ENCODE data around the gene MGST2.

MGST2 gene

DNA sequence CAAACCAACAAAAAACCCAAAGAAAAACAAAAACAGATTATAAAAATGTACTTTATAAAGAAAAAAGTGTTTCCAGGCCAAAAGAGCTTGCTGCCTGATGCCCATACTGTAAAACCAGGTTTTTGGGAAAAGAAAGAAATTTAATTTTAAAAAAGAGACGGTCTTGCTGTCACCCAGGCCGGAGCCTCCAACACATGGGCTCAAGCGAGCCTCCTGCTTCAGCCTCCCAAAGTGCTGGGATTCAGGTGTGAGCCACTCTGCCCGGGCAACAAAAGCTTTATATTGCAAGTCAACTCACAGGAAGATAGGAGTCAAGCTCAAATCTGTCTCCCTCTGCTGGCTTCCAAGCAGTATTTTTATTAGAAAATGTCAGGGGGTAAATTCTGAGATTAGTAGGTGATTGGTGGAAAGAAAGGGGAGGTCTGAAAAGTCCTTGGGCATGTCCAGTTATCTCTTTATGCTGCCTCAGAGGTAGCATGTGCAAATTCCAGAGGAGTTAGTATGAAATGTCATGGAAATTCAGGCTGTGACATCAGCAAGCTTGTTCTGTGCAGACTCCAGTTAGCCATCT lies 39.4 kb downstream of the MGST2 start:
- no peak for DNase-seq (ENCODE audit: low read depth in 2 of 2)

DNA sequence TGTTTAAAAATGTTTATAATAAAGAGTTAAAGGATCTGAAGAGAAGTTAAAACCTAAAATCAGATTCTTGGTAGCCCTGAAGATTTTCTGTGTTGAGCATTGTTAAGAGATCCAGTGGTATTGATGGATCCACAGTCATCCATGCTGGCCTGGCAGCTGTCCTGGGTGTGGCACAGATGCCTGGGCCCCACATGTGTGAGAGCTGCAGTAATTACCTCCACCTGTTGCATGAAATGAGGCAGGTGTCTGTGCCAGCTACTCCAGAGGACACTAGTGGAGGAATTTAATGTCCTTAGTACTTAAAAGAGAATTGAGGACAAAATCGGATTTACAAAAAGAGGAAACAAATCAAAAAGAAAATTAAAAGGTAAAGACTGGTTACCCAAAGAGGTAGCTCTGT lies 44.0 kb downstream of the MGST2 start:
- no peak for DNase-seq (ENCODE audit: low read depth in 2 of 2)

DNA sequence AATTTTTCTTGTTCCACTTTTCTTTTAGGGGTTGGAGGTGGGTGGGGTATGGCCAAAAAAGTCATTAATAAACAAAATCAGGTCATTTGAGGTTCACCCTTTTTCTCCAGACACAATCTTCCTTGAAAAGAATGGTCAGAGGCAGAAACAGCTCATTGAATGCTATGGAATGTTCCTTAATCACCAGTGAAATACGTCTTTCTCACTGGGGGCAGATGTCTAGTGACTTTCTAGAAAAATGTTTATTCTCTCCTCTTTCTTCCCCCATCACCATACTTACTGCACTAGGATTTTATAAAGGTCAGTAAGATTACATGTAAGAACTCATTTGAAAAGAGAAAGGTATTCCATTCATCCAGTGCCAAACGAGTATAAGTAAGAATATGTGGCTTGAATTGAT lies 44.5 kb downstream of the MGST2 start:
- DNase-seq (ENCODE audit: low read depth in 2 of 2), result no peak

DNA sequence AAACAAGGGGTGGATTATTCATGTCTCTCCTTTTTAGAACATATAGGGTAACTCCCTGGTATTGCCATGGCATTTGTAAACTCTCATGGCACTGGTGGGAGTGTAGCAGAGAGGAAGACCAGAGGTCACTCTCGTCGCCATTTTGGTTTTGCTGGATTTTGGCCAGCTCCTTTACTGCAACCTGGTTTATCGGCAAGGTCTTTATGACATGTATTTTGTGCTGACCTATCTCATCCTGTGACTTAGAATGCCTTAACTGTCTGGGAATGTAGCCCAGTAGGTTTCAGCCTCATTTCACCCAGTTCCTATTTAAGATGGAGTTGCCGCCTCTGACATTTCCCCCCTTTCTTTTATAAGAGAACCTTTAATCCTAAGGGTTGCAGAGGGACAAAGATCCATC lies 45.8 kb downstream of the MGST2 start:
- DNase-seq (ENCODE audit: low read depth in 2 of 2), result no peak

DNA sequence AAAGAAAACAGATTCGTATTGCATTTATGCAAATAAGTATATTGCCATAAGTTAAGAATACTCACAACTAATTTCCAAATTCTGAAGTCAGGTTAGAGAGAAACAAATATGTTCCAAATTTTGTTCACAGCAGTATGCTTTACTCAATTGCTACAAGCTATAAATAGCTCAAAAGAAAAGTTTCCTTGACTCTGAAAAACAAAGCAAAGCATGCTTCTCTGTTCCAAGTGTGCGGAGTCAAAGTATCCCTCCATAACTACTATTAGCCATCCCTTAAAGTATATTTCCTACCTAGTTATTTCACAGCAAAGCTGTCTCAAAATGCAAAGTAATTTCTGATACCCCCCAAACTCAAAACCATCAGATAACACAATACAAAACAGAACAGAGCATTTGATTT lies 47.3 kb downstream of the MGST2 start:
- no peak for DNase-seq (ENCODE audit: low read depth in 2 of 2)

DNA sequence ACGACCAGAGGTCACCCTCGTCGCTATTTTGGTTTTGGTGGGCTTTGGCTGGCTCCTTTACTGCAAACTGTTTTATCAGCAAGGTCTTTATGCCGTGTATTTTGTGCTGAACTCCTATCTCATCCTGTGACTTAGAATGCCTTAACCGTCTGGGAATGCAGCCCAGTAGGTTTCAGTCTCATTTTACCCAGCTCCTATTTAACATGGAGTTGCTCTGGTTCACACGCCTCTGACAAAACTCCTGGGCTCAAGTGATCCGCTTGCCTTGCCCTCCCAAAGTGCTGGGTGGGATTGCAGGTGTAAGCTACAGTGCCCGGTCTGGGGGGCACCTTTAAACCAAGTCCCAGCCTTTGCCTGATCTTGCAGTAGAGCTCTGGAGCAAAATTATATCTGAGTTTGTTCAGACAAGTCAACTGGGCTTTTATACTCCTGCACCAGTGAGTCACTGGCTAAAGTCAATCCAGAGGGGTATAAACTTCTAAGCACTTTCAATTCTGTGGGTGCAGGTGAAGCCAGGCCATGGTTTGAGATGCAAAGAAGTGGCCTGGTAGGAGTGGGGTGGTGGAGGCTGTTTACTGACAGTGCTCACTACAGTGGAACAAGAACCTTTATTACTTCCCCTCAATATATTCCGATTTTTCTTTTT lies 50.2 kb downstream of the MGST2 start:
- no peak for DNase-seq (ENCODE audit: low read depth in 2 of 2)

DNA sequence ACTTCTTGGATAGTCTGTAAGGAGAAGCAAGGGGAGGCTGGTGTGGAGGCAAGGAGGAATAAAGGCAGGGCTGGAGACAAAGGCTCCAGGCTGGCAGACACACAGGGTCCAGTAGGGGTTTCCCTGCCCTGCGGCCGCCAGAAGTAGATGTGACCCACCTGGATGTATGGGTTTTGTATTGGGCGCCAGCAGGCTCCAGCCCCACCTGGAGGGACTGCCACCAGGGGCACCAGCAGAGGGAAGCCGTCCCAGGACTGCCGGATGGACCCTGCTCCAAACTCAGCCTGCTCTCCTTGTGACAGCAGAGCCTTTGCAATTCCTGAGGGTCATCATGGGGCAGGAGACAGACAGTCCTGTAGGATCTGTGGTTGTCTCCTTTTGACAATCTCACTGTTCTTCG lies 52.7 kb downstream of the MGST2 start:
- DNase-seq (ENCODE audit: low read depth in 2 of 2), result no peak

DNA sequence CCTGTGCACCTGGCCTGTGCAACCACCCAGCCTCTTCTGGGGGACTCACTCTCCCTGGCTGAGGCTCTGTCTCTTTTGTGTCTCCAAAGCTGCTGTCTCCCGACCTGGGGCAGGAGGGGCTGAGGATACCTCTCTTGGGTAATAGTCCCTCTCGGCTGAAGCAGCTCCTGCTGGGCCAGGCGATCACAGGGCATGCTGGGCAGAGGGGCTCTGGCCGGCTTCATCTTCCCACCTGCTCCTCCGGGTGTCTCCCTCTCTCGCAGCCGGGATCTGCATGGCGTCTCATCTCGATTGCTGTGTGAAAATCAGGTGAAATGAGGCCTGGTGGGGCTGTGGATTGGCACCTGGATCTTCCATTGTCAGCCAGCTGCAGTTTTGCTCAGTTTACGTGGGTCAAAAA lies 53.2 kb downstream of the MGST2 start:
- DNase-seq (ENCODE audit: low read depth in 2 of 2), result no peak

DNA sequence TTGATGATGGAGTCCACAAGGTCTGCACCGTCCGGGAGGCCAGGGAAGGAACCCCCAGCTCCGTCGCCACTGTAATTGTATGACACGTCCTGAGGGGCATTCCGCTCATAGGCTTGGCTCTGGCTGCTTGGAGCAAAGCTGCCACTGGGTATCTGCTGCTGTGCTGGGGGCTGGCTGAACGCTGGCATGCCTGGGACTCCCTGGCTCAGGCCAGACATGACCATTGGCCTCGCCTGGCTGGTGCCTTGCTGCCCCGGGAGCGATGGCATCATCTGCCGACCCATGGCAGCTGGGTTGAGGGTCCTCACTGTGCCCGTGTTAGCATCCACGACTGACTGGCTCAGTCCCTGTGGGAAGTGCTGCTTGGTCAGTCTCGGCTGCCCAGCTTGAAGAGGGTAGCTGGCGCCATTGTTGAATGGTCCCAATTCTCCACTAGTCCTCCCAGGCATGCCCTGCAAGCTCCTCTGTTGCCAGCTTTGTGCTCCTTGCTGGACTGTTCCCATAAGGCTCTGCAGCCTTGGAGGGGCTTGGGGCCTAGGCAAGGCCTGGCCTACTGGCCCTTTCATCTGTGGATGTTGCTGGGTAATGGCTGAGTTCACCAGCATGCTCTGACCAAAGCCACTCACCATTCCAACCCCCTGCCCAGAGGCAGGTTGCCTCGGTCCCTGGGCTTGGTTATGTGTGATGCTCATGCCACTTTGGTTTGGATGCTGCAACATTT lies 53.9 kb downstream of the MGST2 start:
- no peak for DNase-seq (ENCODE audit: low read depth in 2 of 2)

DNA sequence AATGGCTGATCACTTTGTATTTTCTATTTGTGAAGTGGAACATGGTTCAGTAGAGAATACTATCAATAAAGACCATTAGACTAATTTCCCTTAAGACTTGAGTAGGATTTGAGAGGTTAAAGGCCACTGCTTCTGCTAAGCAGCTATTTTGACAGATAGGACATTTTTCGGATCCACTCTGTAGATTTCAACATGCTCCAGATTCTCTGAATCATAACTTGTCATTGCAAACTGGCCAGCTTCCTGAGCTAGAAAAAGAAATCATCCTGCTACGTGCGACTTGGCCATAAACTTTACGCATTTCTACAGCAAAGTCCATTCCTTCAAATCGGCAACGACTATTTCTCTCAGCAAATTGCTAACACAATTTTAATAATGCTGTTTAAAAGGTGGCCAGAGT lies 55.2 kb downstream of the MGST2 start:
- DNase-seq (ENCODE audit: low read depth in 2 of 2), result no peak

DNA sequence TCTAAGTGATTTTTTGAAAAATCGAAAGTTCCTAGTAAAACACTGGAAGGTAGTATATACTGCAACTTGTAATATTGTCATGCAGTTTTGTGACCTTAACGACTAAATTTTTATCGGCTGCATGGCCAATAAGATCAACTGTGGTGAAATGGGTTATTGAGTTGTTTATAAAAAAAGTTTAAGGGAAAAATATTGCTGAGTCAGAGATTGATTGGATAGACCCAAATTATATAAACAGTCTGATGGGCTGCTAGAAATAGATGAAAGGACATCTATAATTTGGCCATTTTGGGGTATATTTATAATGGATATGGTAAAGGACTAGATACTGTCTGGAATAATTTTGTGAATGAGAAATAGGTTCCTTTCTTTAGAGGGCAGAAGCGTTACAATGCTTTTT lies 56.2 kb downstream of the MGST2 start:
- DNase-seq (ENCODE audit: low read depth in 2 of 2), result no peak

DNA sequence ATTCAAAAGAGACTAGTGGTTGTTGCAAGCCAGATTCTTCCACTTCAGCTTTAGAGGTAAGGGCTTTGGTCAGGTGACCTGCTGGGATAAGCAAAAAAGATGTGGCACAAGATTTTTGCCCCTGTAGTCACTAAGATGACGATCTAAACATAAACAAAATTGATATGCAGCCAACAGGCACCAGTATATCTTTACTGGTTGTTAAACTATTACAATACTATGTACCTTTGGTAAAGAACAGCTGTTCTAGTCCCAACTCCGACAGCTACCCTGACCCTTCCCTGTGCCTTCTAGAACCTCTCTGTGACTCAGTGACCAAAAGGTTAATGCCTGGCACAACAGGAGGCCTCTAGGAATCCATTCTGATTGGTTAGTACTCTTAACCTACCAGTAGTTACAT lies 59.6 kb downstream of the MGST2 start:
- no peak for DNase-seq (ENCODE audit: low read depth in 2 of 2)

DNA sequence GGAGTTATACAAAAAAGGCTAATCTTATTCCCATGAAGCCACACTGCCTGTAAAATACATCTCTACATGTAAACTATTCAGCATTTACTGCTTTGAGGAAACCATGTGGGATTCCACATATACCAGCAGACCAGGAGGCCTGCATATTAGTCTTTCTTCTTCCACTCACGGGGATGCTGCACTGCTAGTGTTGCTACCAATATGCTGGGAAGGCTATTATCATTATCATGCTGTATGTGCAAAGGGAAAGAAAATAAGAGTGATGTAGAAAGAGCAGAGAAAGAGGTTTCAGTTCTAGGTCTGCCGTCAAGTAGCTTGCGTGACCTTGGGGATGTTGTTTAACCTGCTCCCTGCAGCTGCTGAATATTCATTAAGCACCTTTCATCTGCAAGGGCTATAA lies 61.0 kb downstream of the MGST2 start:
- no peak for DNase-seq (ENCODE audit: low read depth in 2 of 2)

DNA sequence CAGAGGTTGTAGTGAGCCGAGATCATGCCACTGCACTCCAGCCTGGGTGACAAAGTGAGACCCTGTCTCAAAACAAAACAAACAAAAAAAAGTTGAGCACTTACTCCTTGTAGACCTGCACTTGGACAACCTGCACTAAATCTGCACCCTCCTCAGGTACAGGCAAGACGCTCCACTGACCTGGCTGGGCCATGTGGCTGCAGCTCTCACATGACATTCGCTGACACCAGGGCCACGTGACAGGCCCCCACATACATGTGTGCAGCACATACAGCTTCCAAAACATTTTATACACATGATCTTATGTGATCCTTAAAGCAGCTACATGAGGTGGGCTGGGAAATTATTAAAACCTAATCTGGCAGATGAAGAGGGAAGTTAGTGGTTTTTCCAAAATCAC lies 62.5 kb downstream of the MGST2 start:
- DNase-seq (ENCODE audit: low read depth in 2 of 2), result no peak

DNA sequence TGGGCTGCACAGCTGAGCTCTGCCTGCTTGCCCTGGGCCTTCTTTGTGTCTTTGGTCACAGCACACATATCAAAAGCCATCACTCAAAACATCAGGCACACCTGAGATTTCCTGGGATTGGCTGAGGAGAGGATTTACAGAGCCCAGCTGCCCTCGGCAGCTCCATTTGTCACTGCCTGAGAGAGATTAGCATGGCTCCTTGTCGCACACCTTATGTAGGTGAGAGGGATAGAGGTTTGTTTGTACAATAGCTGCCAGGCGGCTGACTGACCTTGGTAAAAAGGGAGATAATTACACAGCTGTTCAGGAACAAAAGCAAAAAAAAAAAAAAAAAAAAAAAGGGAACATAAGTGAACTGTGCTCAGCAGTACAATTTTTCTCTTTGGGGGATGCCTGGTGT lies 63.2 kb downstream of the MGST2 start:
- no peak for DNase-seq (ENCODE audit: low read depth in 2 of 2)

DNA sequence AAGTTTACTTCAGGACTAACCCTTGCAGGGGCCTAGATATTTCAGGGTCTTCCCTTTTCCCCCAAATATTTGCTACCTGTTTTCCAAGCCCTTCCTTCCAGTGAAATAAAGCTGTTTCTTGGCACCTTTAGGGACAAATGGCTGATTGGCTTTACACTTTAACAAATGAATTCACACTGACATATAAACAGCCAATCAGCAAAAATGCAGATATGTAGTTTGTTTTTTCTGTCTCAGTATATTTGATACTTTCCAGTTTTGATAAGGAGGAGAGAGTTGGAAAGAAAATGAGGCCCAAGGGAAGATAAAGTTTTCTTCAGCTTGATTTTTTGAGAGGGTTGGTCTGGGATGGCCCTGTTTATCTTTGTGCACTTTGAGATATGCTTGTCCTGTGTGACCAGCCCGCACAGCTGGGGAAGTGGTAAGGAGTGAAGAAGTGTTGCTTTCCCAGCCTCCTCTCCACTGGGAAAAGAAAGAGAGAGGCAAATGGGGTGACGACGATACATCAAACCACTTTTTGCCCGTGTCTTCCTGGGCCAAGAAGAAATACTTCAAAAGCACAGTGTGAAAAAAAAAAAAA lies 67.5 kb downstream of the MGST2 start:
- no peak for DNase-seq (ENCODE audit: low read depth in 2 of 2)

DNA sequence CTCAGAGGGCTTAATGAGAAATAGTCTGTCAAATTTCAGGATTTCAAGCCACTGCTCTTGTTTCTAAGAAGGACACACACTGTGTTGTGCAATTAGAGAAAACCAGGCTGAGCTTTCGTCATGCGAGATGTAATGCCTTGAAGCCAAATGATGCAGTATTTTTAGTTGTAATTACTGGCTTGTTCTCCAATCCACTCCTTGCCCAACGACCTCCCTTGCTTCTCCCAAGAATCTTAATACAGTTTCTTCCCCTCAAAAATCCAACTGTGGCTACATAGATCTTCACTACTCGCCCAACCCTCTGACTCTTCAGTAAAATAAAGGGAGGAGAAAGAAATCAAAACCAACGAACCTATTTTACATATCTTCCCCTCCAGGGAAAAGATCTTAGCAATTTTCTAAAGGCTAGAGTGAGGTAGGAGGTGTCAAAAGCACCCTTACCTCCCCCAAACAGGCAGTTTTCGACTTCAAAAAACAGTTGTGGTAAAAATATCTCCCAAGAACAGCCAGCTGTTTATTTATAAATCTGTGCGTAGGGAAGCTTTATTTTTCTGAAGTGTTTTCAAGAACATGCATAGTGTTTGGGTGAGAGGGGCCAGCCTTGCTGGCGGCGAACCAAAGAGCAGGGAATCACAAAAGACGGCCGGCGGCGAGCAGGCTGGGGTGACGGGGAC lies 68.7 kb downstream of the MGST2 start:
- no peak for DNase-seq (ENCODE audit: low read depth in 2 of 2)

DNA sequence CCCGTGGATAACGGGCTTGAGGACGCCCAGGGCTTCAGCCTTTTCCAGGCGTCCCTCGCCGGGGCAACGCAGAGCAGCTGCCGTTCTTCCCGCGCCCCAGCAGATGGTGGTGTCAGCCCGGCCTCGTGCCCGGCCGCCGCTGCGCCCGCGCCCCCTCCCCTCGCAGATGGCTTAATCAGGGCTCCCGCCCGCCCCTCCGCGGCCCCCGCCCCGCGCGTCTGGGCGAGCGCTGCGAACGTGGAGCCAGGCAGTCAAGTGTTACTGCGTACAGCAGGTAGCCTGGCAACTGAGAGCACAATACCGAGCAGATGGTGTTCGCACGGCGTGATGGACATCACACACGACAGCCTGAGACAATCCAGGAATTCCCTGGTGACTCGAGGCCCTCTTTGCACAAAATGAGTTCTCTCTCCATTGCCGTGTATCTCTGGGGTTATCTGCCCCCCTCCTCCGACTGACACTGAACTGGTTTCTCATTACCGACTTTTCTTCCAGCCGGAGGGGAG lies 69.3 kb downstream of the MGST2 start:
- DNase-seq (ENCODE audit: low read depth in 2 of 2), result peak; percentile 44 to 51

DNA sequence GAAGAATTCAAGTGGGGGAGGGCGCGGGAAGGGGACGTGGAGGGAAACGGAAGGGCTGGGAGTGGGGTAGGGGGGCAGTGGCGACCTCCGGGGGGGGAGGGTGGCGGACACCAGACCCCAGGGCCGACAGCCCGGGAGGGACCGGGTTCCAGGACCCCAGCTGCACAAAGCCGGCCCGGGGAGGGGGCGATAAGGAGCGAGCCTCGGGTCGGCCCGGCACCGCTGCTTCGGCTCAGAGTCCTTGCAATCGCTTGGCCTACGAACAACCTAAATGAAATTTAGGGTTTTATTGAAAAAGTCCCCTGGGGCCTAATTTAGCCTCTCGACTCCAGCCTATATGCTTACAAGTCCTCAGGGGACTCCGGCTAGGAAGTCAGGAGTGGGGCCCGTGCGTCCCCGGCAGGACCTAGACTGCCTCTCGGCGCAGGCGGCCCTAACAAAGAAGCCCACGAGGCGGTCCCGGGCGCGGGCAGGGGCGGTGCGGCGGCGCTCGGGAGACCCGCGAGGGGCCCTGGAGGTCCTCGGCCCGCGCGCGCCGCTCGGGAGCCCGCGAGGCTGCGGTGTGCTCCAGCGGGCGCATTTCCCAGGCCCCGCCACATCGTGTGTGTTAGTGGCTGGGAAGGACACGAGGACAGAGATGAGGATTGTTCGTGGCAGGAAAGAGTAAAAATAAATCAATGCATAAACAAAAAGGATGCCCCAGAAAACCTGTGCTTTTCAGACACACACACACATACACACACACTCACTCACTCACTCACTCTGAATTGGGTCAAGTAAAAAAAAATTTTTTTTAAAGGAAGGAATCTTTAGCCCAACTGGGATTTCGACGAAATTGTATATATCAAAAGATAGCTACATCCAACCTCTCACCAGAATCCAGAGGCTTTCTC lies 70.0 kb downstream of the MGST2 start:
- no peak for DNase-seq (ENCODE audit: low read depth in 2 of 2)

DNA sequence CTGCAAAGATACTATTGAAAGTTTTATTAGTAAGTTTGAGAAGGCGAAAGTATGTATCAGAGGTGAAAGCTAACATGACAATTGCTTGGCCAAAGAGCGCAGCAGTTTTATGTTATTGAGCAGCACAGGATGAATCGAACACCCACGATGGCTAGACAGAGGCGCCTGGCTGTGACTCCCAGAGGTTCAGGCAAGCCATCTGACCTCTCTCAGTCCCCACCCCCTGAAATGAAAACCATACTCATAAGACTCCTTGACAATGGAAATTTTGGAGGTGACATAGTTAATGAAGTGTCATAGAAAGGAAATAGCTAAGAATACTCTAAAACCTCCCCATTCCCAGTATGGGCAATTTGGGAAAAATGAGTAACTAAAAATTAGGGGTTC lies 70.6 kb downstream of the MGST2 start:
- DNase-seq (ENCODE audit: low read depth in 2 of 2), result no peak

DNA sequence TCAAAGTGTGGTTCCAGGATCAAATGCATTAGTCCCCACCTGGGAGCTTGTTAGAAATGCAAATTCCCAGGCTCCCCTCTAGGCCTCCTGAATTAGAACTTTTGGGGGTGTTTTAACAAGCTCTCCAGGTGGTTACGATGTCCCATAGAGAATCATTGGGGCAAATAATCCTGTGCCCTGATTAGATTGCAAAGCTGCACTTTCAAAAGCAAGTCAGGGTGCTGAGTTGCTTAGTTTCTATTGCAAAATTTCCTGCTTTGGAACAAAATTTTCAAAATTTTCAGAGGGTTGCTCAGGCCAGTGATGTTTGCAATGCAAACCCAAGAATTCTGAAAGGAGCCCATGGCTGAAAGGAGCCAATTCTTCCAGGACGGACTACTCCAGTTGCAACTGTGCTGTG lies 71.0 kb downstream of the MGST2 start:
- DNase-seq (ENCODE audit: low read depth in 2 of 2), result no peak
